HG02885 (cell line): ENCODE measurements around the gene FAM124A.

Source experiments
- ATAC-seq: cut with Tn5 transposase; IDR thresholded peaks from one replicate; pipeline ENCODE4 v1.9.1; 2021; ENCODE audit warnings: mild to moderate bottlenecking; ENCODE audit not compliant: unreplicated experiment, poor library complexity

The FAM124A gene

GRCh38 chr13:51329606-51330005 lies 107.4 kb downstream of the FAM124A start:
- no peak for ATAC-seq

GRCh38 chr13:51330791-51331190 lies 108.6 kb downstream of the FAM124A start:
- peak; percentile 66 for ATAC-seq

GRCh38 chr13:51331354-51331861 lies 109.2 kb downstream of the FAM124A start:
- peak; percentile 67 for ATAC-seq

GRCh38 chr13:51332566-51333361 lies 110.6 kb downstream of the FAM124A start:
- no peak for ATAC-seq

GRCh38 chr13:51333421-51333820 lies 111.2 kb downstream of the FAM124A start:
- ATAC-seq, result no peak

- no peak for ATAC-seq
These were observed 111.6 kb downstream of the FAM124A start for GRCh38 chr13:51333826-51334225.
